Subcutaneous adipose tissue (tissue), 4 donors: ENCODE results near the gene WDR62. TPM values are rescaled to one million over a fixed set of nuclear protein-coding genes. Genes with fewer than 3 reads are reported as not detected.

ENCODE experiments used
- total RNA-seq, 4 donors: library from RNA; depleted of rRNA; stranded (reverse); fragments of >200 nt; gene quantifications; one replicate each; pipeline ENCODE4 v1.1.0, GENCODE V29; 2016
- TF ChIP-seq, protein P1 (sequence below): fragments of 450-650 bp; IDR thresholded peaks from one replicate; pipeline ENCODE4 v1.5.1; 2016; ENCODE audit warnings: low read depth, mild to moderate bottlenecking, control low read depth, antibody characterized with exemption, moderate library complexity

Gene WDR62
- total RNA-seq, 4 donors from 2014 or later = 0.34 to 1.1 (median 0.44) TPM; not detected in 1

DNA sequence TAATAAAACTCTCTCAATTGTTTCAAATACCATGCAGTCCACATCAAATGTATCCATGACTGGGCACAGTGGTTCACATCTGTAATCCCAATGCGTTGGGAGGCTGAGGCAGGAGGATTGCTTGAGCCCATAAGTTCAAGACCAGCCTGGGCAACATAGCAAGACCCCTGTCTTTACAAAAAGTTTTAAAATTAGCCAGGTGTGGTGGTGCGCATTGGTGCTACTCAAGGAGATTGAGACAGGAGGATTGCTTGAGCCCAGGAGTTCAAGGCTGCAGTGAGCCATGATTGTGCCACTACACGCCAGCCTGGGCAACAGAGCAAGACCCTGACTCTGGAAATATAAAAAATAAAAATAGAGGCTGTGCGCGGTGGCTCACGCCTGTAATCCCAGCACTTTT is 27.0 kb upstream of the WDR62 start:
- TF ChIP-seq, protein P1, sequence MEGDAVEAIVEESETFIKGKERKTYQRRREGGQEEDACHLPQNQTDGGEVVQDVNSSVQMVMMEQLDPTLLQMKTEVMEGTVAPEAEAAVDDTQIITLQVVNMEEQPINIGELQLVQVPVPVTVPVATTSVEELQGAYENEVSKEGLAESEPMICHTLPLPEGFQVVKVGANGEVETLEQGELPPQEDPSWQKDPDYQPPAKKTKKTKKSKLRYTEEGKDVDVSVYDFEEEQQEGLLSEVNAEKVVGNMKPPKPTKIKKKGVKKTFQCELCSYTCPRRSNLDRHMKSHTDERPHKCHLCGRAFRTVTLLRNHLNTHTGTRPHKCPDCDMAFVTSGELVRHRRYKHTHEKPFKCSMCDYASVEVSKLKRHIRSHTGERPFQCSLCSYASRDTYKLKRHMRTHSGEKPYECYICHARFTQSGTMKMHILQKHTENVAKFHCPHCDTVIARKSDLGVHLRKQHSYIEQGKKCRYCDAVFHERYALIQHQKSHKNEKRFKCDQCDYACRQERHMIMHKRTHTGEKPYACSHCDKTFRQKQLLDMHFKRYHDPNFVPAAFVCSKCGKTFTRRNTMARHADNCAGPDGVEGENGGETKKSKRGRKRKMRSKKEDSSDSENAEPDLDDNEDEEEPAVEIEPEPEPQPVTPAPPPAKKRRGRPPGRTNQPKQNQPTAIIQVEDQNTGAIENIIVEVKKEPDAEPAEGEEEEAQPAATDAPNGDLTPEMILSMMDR = no peak

DNA sequence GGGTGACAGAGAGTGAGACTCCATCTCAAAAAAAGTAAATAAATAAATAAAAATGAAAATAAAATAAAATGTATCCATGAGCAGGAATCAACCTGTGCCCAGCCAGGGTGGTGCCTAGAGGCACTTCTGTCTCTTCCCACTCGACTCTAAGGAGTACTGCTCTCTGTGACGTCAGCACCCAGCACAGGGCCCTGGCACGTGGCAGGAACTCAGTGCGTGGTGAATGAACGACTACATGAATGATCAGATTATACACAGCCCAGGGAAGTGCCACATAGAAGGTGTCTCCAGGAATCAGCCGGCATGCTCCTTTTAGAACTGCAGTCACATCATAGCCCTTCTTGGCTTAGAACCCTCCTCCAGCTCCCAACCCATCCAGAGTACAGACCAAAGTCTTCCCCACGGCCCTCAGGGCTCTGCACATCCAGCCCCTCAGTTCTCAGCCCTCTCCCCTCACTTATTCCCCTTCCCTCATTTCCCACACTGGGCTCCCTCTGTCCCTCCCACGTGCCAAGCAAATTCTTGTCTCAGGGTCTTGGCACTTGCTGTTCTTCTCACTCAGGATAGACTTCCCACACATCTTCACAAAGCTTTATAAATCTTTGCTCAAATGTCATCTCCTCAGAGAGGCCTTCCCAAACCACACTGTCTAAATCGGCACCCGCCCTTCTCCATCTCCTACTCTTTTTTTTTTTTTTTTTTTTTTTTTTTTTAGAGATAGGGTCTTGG is 26.2 kb upstream of the WDR62 start:
- TF ChIP-seq, protein P1 = no peak

DNA sequence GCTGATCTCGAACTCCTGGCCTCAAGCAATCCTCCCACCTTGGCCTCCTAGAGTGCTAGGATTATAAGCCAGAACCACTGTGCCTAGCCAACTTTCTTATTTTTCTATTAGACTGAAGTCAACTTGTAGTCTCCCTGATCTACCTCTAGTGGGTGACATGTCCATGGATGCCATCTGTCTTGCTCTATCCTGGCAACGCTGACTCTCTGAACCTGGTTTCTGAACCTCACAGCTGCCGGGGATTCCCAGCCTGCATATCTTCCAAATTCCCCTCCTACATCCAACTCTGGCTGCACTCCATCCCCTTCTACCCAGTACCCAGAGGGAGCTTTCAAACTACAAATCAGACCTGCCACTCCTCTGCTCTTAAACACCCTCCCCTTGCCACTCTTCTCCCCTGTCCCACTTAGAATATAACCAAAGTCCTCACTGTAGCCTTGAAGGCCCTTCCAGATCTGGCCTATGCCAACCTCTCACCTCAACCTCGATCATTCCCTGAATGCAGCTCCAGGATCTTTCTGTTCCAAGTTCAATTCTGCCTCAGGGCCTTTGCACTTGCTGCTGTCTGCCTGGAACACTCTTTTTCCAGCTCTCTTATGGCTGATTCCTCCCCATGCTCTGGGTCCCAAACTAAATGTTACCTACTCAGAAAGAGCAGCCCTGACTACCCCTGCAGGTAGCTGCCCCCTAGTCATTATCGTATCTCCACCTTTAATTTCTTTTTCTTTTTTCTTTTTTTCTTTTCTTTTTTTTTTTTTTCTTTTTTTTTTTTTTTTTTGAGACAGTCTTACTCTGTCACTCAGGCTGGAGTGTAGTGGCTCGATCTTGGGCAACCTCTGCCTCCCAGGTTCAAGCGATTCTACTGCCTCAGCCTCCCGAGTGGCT is 24.2 kb upstream of the WDR62 start:
- TF ChIP-seq, protein P1 = no peak

DNA sequence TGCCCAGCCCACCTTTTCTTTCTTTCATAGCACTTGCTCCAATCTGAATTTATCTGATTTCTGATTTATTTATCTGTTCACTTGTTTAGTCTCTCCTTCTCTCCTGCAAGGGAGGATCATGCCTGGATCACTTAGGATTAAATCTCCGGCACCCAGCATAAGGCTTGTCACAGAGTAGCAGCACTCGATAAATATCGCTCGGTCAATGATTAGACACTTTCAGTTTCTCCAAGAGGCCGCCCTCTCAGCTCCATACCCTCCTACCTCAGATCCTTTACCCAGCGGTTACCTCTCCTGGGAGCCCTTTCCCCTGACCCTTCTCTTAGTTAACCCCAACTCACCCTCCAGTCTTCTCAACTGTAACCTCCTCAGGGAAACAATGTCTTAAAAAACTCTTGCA is 23.4 kb upstream of the WDR62 start:
- TF ChIP-seq, protein P1 = no peak

DNA sequence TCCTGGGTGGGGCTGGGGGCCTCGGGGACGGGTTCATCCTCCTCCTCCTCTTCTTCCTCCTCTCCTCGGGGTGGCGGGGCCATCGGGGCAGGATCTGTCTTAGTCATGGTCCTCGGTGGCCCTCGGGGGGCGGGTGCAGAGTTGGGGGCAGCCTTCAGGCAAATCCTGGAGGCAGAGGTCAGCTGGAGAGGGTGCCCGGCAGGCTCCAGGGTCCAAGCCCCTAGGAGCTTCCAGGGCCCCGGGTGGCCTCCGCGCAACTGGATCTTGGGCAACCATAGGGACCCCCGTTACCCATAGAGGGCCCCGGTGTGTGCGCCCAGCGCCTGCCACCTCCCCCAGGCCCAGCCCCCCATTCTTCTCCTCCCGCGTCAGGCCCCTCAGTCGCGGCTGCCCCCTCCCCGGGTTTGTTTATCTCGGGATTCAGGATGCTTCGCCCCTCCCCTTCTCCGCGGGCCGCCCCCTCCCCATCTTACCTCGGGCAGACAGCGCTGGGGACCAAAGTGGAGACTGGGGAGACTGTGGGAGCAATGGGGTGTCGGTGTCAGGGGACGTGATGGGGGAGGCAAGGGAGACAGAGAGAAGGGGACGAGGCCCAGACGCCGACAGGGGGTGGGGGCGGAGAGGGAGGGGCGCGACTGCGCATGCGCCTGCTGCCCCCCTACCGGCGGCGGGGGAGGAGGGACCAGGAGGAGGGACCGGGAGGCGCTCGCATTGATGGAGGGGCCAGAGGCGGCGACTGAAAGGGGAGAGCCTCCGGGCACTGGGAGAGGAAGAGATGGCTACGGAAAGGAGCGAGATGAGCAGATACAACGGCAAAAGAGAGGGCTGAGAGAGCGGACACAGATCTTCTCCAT is 22.2 kb upstream of the WDR62 start, which contains the start of gene CLIP3:
Gene CLIP3 (minus strand): TSS at position 623 of the 854 bp plus-strand sequence. CDS start 516 bp downstream, at position 107.
- TF ChIP-seq, protein P1 = no peak

DNA sequence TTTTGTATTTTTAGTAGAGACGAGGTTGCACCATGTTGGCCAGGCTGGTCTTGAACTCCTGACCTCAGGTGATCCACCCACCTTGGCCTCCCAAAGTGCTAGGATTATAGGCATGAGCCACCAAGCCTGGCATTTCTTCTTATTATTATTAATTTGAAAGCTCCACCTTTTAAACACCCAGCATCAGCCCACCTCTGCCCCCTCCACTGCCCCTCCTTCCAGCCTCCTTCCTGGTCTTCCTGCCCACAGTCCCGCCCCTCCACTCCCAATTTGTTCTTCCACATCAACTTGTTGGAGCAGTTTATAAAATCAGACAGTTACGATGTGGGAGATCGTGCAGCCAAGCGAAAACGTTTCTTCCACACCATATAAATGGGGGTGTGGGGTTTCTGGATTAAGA is 14.2 kb upstream of the WDR62 start:
- TF ChIP-seq, protein P1 = no peak
